HG03175 (cell line): ENCODE results near the gene NR2C1.
"Not testable (repeated sequence)": the region's sequence is repeated elsewhere in the genome, so short reads cannot be mapped to it uniquely, and the experiment has no call there.

ENCODE experiments used
- ATAC-seq: cut with Tn5 transposase; IDR thresholded peaks from one replicate; pipeline ENCODE4 v1.9.1; 2021; ENCODE audit warnings: mild to moderate bottlenecking, moderate library complexity; ENCODE audit not compliant: unreplicated experiment

NR2C1 gene

GRCh38 chr12:95072900-95073697, at the start of gene NR2C1:
TSS of gene NR2C1 (minus strand) at chr12:95073618. CDS start at chr12:95067384, 6,234 bp downstream.
- ATAC-seq, result peak; percentile 96

- no peak for ATAC-seq
Observed at GRCh38 chr12:95118788-95119179, 45.4 kb upstream of the NR2C1 start.

GRCh38 chr12:95118138-95118787, 44.8 kb upstream of the NR2C1 start:
- ATAC-seq, result no peak

GRCh38 chr12:95117178-95117599, 43.8 kb upstream of the NR2C1 start:
- peak; percentile 75 for ATAC-seq

GRCh38 chr12:95116773-95117172, 43.4 kb upstream of the NR2C1 start:
- no peak for ATAC-seq

GRCh38 chr12:95116341-95116740, 42.9 kb upstream of the NR2C1 start:
- ATAC-seq, result no peak

GRCh38 chr12:95115641-95116040, 42.2 kb upstream of the NR2C1 start:
- ATAC-seq, result no peak

GRCh38 chr12:95114766-95115405, 41.5 kb upstream of the NR2C1 start:
- ATAC-seq, result no peak

- no peak for ATAC-seq
Observed at GRCh38 chr12:95107362-95107761, 33.9 kb upstream of the NR2C1 start.

GRCh38 chr12:95105540-95105939, 32.1 kb upstream of the NR2C1 start:
- no peak for ATAC-seq

- ATAC-seq, result no peak
Observed at GRCh38 chr12:95104919-95105452, 31.6 kb upstream of the NR2C1 start.

- peak; percentile 96 for ATAC-seq
Observed at GRCh38 chr12:95102916-95103671, 29.7 kb upstream of the NR2C1 start.

GRCh38 chr12:95101957-95102356, 28.5 kb upstream of the NR2C1 start:
- ATAC-seq, result not testable (repeated sequence)

GRCh38 chr12:95100264-95101190, 27.1 kb upstream of the NR2C1 start:
- no peak for ATAC-seq

GRCh38 chr12:95099270-95099790, 25.9 kb upstream of the NR2C1 start:
- no peak for ATAC-seq

- no peak for ATAC-seq
Observed at GRCh38 chr12:95096852-95097251, 23.4 kb upstream of the NR2C1 start.

- ATAC-seq, result no peak
Observed at GRCh38 chr12:95096378-95096777, 23.0 kb upstream of the NR2C1 start.

GRCh38 chr12:95095866-95096265, 22.4 kb upstream of the NR2C1 start:
- not testable (repeated sequence) for ATAC-seq

GRCh38 chr12:95089462-95089861, 16.0 kb upstream of the NR2C1 start:
- no peak for ATAC-seq
